COR-L47 (cell line): ENCODE data around the gene ZNF333.
"Not testable (repeated sequence)": the region's sequence is repeated elsewhere in the genome, so short reads cannot be mapped to it uniquely, and the experiment has no call there.

Source experiments
- DNase-seq: peaks from one replicate; lab custom pipeline; 2025; lab: John Stamatoyannopoulos, UW

ZNF333 gene

GRCh38 chr19:14768001-14768400, 78.2 kb downstream of the ZNF333 start:
- no peak for DNase-seq

- DNase-seq = no peak
These were observed 79.4 kb downstream of the ZNF333 start for GRCh38 chr19:14769201-14769600.

- DNase-seq = no peak
These were observed 80.3 kb downstream of the ZNF333 start for GRCh38 chr19:14770136-14770535.

- DNase-seq = no peak
These were observed 81.3 kb downstream of the ZNF333 start for GRCh38 chr19:14770944-14771839.

GRCh38 chr19:14772467-14772866, 82.6 kb downstream of the ZNF333 start:
- DNase-seq = no peak

- no peak for DNase-seq
These were observed 83.1 kb downstream of the ZNF333 start for GRCh38 chr19:14772995-14773394.

- DNase-seq = not testable (repeated sequence)
These were observed 83.9 kb downstream of the ZNF333 start for GRCh38 chr19:14773722-14774121.

GRCh38 chr19:14774373-14774772, 84.5 kb downstream of the ZNF333 start:
- no peak for DNase-seq

GRCh38 chr19:14775326-14775725, 85.5 kb downstream of the ZNF333 start:
- DNase-seq = not testable (repeated sequence)

- no peak for DNase-seq
These were observed 86.2 kb downstream of the ZNF333 start for GRCh38 chr19:14775869-14776586.

GRCh38 chr19:14777645-14778044, 87.8 kb downstream of the ZNF333 start:
- not testable (repeated sequence) for DNase-seq

GRCh38 chr19:14778110-14778845, 88.4 kb downstream of the ZNF333 start, which contains the start of gene ADGRE2:
ADGRE2 (minus strand) TSS chr19:14778560; CDS start chr19:14776756, 1,804 bp downstream.
- not testable (repeated sequence) for DNase-seq

- DNase-seq = no peak
These were observed 89.3 kb downstream of the ZNF333 start for GRCh38 chr19:14779151-14779550.

GRCh38 chr19:14780622-14781225, 90.9 kb downstream of the ZNF333 start:
- DNase-seq = not testable (repeated sequence)

GRCh38 chr19:14781713-14782536, 92.1 kb downstream of the ZNF333 start:
- DNase-seq = not testable (repeated sequence)

- DNase-seq = no peak
These were observed 93.0 kb downstream of the ZNF333 start for GRCh38 chr19:14782626-14783409.
